Progenitor cell of endocrine pancreas (in vitro differentiated cells): ENCODE measurements around the gene SORCS2. TPM values are rescaled to one million over a fixed set of nuclear protein-coding genes. Genes with fewer than 3 reads are reported as not detected.

Experiments
- DNase-seq: peaks from one replicate; pipeline ENCODE4 v3.0.0; 2021; ENCODE audit warnings: low spot score; ENCODE audit not compliant: unreplicated experiment
- H3K27ac Mint-ChIP-seq: 2 replicates; pipeline ENCODE4 v1.8.0; 2021; ENCODE audit warnings: mild to moderate bottlenecking, moderate library complexity, mixed read lengths
- H3K27me3 Mint-ChIP-seq: 2 replicates; pipeline ENCODE4 v1.8.0; 2021; ENCODE audit warnings: mixed read lengths
- H3K36me3 Mint-ChIP-seq: 2 replicates; pipeline ENCODE4 v1.8.0; 2022; ENCODE audit warnings: mixed read lengths; ENCODE audit not compliant: insufficient read depth
- H3K4me1 Mint-ChIP-seq: 2 replicates; pipeline ENCODE4 v1.8.0; 2021; ENCODE audit warnings: low read depth, mixed read lengths
- H3K4me3 Mint-ChIP-seq: 2 replicates; pipeline ENCODE4 v1.8.0; 2021; ENCODE audit warnings: low read depth, mild to moderate bottlenecking, moderate library complexity, mixed read lengths
- H3K9me3 Mint-ChIP-seq: 2 replicates; pipeline ENCODE4 v1.8.0; 2021; ENCODE audit warnings: low read depth, mixed read lengths
- total RNA-seq: library from RNA; stranded (reverse); gene quantifications from 2 replicates; pipeline ENCODE4 v1.2.1, GENCODE V29; 2021
- TF ChIP-seq, protein P1 (sequence below): fragments of 200-600 bp; sonication (generic); IDR thresholded peaks from one replicate; pipeline ENCODE4 v1.5.0; 2021; ENCODE audit warnings: antibody characterized with exemption, mild to moderate bottlenecking; ENCODE audit not compliant: unreplicated experiment

The SORCS2 gene
- total RNA-seq, 1 donor from 2014 or later = 2.2 TPM

DNA sequence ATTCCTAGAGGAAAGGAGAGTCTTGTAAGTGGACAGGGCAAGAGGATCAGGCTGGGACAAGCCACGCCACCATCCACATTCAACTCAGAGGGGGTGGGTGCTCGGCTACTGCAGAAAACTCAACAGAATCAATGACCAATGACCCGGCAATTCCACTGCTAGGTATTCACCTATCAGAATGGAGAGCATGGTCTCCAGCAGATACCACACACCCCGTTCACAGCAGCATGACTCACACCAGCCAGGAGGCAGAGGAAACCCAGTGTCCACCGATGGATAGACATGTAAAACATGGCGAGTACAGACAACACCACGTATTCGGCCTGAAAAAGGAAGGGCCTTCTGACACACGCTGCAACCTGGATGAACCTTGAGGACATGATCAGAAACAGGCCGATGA, 571.5 kb downstream of the SORCS2 start:
- Mint-ChIP-seq H3K27ac (no peak overlapping the region), H3K9me3 (no peaks in the 10 kb centered on the region), H3K27me3 (no peaks in the 10 kb centered on the region), H3K4me1 (no peaks in the 10 kb centered on the region), H3K4me3 (no peak overlapping the region), H3K36me3 (peaks cover 4% of the 10 kb centered on the region)
- DNase-seq = no peak
- TF ChIP-seq, protein P1, sequence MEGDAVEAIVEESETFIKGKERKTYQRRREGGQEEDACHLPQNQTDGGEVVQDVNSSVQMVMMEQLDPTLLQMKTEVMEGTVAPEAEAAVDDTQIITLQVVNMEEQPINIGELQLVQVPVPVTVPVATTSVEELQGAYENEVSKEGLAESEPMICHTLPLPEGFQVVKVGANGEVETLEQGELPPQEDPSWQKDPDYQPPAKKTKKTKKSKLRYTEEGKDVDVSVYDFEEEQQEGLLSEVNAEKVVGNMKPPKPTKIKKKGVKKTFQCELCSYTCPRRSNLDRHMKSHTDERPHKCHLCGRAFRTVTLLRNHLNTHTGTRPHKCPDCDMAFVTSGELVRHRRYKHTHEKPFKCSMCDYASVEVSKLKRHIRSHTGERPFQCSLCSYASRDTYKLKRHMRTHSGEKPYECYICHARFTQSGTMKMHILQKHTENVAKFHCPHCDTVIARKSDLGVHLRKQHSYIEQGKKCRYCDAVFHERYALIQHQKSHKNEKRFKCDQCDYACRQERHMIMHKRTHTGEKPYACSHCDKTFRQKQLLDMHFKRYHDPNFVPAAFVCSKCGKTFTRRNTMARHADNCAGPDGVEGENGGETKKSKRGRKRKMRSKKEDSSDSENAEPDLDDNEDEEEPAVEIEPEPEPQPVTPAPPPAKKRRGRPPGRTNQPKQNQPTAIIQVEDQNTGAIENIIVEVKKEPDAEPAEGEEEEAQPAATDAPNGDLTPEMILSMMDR = no peak

DNA sequence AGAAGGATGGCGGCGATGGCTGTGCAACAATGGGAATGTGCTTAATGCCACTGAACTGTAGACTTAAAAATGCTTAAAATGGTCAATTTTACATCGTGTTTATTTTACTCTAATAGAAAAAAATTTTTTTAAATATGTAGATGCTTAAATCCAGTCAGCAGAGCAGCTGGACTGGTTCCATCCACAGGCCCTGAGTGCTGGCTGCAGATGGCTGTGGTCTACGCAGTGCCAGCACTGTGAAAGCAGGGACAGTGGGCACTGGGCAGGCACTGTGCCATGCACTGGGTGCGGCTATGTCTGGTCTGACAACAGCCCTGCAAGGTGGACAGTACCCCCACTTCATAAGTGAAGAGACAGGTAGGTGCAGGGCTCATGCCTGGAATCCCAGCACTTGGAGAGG, 572.1 kb downstream of the SORCS2 start:
- no peaks in the 10 kb centered on the region for H3K27me3 Mint-ChIP-seq
- no peaks in the 10 kb centered on the region for H3K9me3 Mint-ChIP-seq
- DNase-seq = no peak
- H3K4me1 Mint-ChIP-seq = no peaks in the 10 kb centered on the region
- H3K4me3 Mint-ChIP-seq = no peak overlapping the region
- TF ChIP-seq, protein P1 = no peak
- H3K27ac Mint-ChIP-seq = no peak overlapping the region
- H3K36me3 Mint-ChIP-seq = peaks cover 4% of the 10 kb centered on the region

DNA sequence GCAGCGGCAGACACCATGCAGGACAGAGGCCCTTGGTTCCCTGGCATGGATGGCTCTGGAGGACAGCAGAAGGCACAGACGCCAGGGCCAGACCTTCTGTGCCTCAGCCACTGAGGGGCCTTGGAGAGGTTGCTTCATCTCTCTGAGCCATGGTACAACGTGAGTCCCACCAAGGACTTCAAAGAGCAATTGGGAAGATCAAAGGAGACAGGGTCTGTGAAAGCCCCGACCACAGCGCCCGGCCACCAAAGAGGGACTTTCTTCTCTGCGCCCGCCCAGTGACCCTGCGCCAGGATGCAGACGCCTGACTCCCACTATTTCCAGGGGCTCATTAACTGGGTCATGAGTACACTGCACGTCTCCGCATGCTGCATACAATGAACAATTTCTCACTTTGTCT, 573.3 kb downstream of the SORCS2 start:
- DNase-seq = no peak
- peaks cover 6% of the 10 kb centered on the region for H3K36me3 Mint-ChIP-seq
- H3K4me1 Mint-ChIP-seq = no peaks in the 10 kb centered on the region
- H3K27ac Mint-ChIP-seq = no peak overlapping the region
- TF ChIP-seq, protein P1 = no peak
- H3K4me3 Mint-ChIP-seq = no peak overlapping the region
- H3K9me3 Mint-ChIP-seq = no peaks in the 10 kb centered on the region
- no peaks in the 10 kb centered on the region for H3K27me3 Mint-ChIP-seq

DNA sequence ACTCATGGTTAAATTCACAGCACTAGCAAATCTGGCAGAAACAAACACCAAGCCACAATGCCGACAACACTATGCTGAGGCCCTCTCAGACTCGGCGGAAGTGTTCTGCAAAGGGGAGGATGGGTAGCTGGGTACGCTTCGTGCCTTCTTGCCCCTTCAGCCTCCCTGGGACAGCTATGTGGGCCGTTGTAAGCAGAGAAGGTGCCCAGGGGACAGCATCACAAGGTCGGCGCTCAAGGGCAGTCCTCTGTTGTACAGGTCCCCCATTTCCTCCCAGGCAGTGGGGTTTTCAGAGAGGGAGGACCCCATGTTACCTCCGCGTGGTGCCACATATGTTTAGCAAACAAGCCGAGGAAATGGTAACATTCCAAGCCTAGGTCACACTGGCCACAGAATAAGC, 573.7 kb downstream of the SORCS2 start:
- Mint-ChIP-seq H3K27ac (no peak overlapping the region), H3K27me3 (no peaks in the 10 kb centered on the region)
- TF ChIP-seq, protein P1 = no peak

DNA sequence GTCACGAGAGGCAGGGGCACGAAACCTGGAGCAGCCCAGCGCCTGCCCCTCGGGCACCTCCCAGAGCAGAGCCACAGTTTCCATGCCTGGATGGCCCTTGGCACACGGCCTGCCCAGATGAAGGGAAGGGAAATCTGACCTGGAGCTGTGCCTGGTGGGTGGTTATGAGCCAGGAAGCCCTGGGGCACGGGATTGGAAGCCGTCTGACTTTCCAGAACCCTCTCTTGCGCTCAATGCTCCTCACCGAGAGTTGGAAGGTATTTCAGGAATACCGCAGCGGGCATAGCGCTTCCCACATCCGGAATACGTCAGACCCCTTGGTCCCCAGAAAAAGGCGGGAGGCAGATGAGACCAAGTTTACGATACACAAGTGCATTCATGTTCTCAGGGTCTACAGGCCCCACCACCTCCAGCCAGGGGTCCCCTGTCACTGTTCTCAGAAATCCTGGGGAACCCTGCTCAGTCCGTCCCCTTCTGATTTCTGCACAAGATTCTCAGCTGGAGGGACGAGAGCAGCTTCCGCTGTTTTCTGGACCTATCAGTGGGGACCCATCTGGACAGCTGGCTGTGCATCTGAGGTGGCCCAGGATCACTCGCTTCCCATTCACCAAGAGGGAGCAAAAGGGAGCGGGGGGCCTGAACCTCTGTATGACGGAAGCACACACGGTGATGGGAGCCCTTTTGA, 574.5 kb downstream of the SORCS2 start:
- Mint-ChIP-seq H3K27ac (no peak overlapping the region), H3K9me3 (no peaks in the 10 kb centered on the region), H3K4me1 (no peaks in the 10 kb centered on the region), H3K27me3 (no peaks in the 10 kb centered on the region), H3K36me3 (peaks cover 6% of the 10 kb centered on the region), H3K4me3 (no peak overlapping the region)
- TF ChIP-seq, protein P1 = no peak
- no peak for DNase-seq

More for the DNA sequence above, 573.7 kb downstream of the SORCS2 start:
- DNase-seq = no peak
- Mint-ChIP-seq H3K36me3 (peaks cover 6% of the 10 kb centered on the region), H3K4me1 (no peaks in the 10 kb centered on the region), H3K9me3 (no peaks in the 10 kb centered on the region), H3K4me3 (no peak overlapping the region)
